Pancreas (tissue), 10 donors: ENCODE results near the gene TTC6. TPM values are rescaled to one million over a fixed set of nuclear protein-coding genes. Genes with fewer than 3 reads are reported as not detected.

Experiments used
- ATAC-seq, 4 donors: fragments of 200-7000 bp; cut with Tn5 transposase; one replicate each; pipeline versions ENCODE4 v1.8.0 to v1.9.1; 2020; ENCODE audit warnings: mild to moderate bottlenecking in 4 of 4, moderate library complexity in 4 of 4
- DNase-seq, 6 donors: peaks; one replicate each; pipeline ENCODE4 v3.0.0-alpha.2; 2020
- FAIRE-seq: peaks from 2 replicates; lab custom pipeline; 2012; peaks lifted over from hg19 to GRCh38; lab: Jason Lieb, UNC
- H3K27ac ChIP-seq, 4 donors: fragments of 200-600 bp; sonication (generic); 1 replicate in 3 of 4; 2 replicates in 1 of 4; pipeline versions ENCODE4 v1.5.0 to v1.8.0; 2020
- H3K27me3 ChIP-seq, 4 donors: fragments of 200-600 bp; one replicate each; pipeline ENCODE4 v1.8.0; 2021
- H3K36me3 ChIP-seq, 3 donors: fragments of 200-600 bp; sonication (generic) in 1 of 3; one replicate each; pipeline versions ENCODE4 v1.5.0 to v1.8.0; 2020 to 2021
- H3K4me1 ChIP-seq, 3 donors: fragments of 200-600 bp; one replicate each; pipeline ENCODE4 v1.8.0; 2021
- H3K4me3 ChIP-seq, 4 donors: fragments of 200-600 bp; sonication (generic) in 2 of 4; one replicate each; pipeline versions ENCODE4 v1.5.0 to v1.8.0; 2020 to 2021
- H3K9me3 ChIP-seq, 4 donors: fragments of 200-600 bp; one replicate each; pipeline ENCODE4 v1.8.0; 2021
- WGBS, 2 donors: extraction: QIAGEN DNeasy Blood & Tissue Kit; methylation state at CpG; one replicate each; pipeline ENCODE4 v1.1.7; 2013; 5-methylcytosine and 5-hydroxymethylcytosine counted together
- intact Hi-C, 3 donors: fragments of 100-400 bp; cut with DNase I; formaldehyde crosslinking; loops; one replicate each; pipeline versions ENCODE4 v1.11.1 to v1.14.2; 2022
- polyA plus RNA-seq, 2 donors: library from polyadenylated mRNA; stranded (reverse); fragments of 200-250 nt; gene quantifications; one replicate each; pipeline ENCODE4 v1.2.3, GENCODE V29; 2013
- total RNA-seq, 6 donors: library from RNA; stranded (reverse); fragmentation: NEBNext Ultra II Directional in 4 of 6; extraction: Animal tissue kit (Norgen Biotek cat#: 25700) in 4 of 6; gene quantifications; one replicate each; pipeline versions ENCODE4 v1.2.1 to v1.2.4, GENCODE V29; 2021 to 2023
- TF ChIP-seq, protein P1 (sequence below), 4 donors: fragments of 200-600 bp; sonication (generic) in 3 of 4; IDR thresholded peaks; one replicate each; pipeline versions ENCODE4 v1.5.0 to v1.8.0; 2021; ENCODE audit warnings: antibody characterized with exemption in 4 of 4
- donor health status: healthy with polysubstance abuse.
- donor health status: DM: no; HTN: no; CAD: no; lungs with moderate emphysema.
- donor health status: DM: no; HTN: no; CAD: no.
- donor health status: control.
- donor health status: control.
- donor health status: Bipolar disorder and iron deficiency.
- donor health status: DM: yes; HTN: yes; CAD: no.
- donor health status: DM: no; HTN: no; CAD: no.
- donor health status: DM: no; HTN: no; CAD: no.
- donor health status: DM: yes; HTN: yes; CAD: no.

The TTC6 gene
- total and polyA plus RNA-seq, 8 donors: under 0.01 to 0.43 (median 0.19) TPM; not detected in 3

DNA sequence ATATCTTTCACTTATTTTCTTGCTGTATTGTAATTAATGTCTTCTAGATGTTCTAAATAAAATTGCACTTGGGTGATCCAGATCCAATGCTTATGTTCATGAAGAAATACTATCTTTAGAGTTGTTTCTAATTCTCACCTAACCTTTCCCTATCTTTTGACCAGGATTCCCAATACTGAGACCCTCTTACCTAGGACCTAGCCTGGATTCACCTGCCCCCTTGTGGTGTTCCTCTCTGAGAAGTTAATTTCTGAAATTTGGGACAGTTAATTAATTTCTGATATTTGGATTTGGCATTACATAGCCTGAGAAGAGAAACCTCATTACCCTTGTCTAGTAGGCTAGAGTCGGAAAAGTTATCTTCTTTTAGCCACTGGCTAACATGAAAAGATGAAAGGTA is 29.9 kb upstream of the TTC6 start:
- Histone ChIP-seq H3K36me3 (no peaks in the 10 kb centered on the region), H3K4me3 (no peak overlapping the region), H3K4me1 (peaks cover 0 to 9% (median 7%) of the 10 kb centered on the region in 3 donors), H3K9me3 (no peaks in the 10 kb centered on the region), H3K27me3 (no peaks in the 10 kb centered on the region), H3K27ac (no peak overlapping the region)
- DNase-seq (no peak), ATAC-seq (no peak), FAIRE-seq (no peak)
- TF ChIP-seq, protein P1, sequence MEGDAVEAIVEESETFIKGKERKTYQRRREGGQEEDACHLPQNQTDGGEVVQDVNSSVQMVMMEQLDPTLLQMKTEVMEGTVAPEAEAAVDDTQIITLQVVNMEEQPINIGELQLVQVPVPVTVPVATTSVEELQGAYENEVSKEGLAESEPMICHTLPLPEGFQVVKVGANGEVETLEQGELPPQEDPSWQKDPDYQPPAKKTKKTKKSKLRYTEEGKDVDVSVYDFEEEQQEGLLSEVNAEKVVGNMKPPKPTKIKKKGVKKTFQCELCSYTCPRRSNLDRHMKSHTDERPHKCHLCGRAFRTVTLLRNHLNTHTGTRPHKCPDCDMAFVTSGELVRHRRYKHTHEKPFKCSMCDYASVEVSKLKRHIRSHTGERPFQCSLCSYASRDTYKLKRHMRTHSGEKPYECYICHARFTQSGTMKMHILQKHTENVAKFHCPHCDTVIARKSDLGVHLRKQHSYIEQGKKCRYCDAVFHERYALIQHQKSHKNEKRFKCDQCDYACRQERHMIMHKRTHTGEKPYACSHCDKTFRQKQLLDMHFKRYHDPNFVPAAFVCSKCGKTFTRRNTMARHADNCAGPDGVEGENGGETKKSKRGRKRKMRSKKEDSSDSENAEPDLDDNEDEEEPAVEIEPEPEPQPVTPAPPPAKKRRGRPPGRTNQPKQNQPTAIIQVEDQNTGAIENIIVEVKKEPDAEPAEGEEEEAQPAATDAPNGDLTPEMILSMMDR (IDR thresholded peaks at IDR 0.05): no peak
- 70 to 87% methylated on average over 1 of the region's 1 CpG for WGBS, 2 donors
- intact Hi-C loops: no loop called here

DNA sequence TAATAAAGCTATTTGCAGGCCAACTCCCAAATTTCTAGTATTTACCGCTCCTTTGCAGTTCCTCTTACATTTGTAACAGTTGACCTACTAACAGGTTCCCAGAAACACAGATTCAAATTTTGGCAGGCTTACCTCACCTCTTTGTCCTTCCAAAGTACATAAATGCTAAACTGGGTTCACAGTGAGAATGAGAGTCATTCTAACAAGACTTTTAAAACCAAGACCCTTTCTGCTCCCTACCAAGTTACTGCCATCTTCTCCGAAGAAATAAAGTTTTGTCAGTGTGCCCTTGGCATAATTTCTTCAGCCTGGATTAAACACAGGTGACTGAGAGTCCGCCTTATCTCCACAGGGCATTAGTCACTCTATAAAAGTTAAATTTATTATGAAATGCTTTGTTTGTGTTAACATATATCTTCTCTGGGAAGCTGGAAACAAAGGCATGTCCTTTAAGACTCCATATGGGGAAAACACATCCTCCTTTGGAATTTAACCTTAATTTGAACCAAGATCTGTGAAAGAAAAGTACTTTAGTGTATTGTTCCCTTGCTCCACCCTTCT is 28.5 kb upstream of the TTC6 start:
- H3K36me3 ChIP-seq: no peaks in the 10 kb centered on the region
- WGBS, 2 donors: 20 to 24% methylated on average over 3 of the region's 3 CpGs
- intact Hi-C loops: no loop called here
- no peaks in the 10 kb centered on the region for H3K9me3 ChIP-seq
- no peak overlapping the region for H3K4me3 ChIP-seq
- ATAC-seq: peak in 3 of 4 donors; percentile 58 to 83 (median 78)
- TF ChIP-seq, protein P1 (IDR thresholded peaks at IDR 0.05): no peak
- no peak for FAIRE-seq
- peaks cover 0 to 9% (median 7%) of the 10 kb centered on the region in 3 donors for H3K4me1 ChIP-seq
- no peak for DNase-seq
- peak overlapping the region in 1 of 4 donors; percentile 20 for H3K27ac ChIP-seq
- H3K27me3 ChIP-seq: no peaks in the 10 kb centered on the region

DNA sequence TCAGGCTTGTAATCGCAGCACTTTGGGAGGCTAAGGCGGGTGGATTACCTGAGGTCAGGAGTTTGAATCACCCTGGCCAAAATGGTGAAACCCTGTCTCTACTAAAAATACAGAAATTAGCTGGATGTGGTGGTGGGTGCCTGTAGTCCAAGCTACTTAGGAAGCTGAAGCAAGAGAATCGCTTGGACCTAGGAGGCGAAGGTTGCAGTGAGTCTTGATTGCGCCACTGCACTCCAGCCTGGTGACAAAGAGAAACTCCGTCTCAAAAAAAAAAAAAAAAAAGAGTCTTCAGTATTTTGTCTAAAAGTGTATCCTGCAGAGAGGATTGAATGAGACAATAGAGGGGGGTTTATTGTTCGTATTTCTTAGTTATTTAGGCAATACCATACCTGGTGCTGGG is 25.7 kb upstream of the TTC6 start:
- Histone ChIP-seq H3K4me1 (peaks cover 0 to 9% (median 7%) of the 10 kb centered on the region in 3 donors), H3K27me3 (peaks cover 0 to 3% (median 0%) of the 10 kb centered on the region in 4 donors), H3K9me3 (no peaks in the 10 kb centered on the region), H3K4me3 (no peak overlapping the region), H3K36me3 (no peaks in the 10 kb centered on the region), H3K27ac (no peak overlapping the region)
- ATAC-seq (no peak), FAIRE-seq (no peak), DNase-seq (no peak)
- TF ChIP-seq, protein P1 (IDR thresholded peaks at IDR 0.05): no peak
- 93 to 94% methylated on average over 7 of the region's 7 CpGs for WGBS, 2 donors
- intact Hi-C loops: no loop called here

DNA sequence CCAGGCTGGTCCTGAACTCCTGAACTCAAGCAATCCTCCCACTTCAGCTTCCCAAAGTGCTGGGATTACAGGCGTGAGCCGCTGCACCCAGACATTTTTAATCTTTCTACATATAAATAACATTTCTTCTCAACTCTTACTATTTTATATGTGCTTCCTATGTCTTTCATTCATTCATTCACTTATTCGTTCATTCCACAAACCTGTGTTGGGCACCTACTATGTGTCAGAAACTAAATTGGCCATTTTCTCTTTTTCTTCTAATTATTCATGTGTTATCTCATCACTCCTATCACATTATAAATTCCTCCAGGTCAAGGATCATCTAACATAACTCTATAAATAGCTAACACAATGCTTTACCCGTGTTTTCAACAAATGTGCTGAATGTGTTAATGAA is 24.0 kb upstream of the TTC6 start:
- WGBS, 2 donors: 86 to 95% methylated on average over 4 of the region's 4 CpGs
- no peak for ATAC-seq
- intact Hi-C loops: no loop called here

DNA sequence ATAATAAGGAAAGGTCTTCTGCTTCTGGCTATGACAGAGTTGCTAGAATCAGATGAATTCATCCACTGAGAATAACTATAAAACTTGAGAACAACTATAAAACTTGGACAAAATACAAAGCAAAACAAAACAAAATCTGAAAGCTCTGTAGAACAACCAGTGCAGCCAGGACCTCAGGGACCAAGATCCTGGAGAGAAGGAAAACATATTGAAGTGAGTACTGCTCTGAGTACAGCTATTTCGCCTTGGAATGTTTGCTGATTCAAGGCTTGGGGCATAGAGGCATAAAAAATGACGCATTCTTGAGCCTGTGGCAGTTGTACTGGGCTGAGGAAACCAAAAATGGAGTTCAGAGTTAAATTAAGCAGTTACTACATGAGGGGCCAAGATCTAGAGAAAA is 22.1 kb upstream of the TTC6 start:
- Histone ChIP-seq H3K9me3 (no peaks in the 10 kb centered on the region), H3K36me3 (no peaks in the 10 kb centered on the region), H3K4me1 (no peaks in the 10 kb centered on the region), H3K4me3 (no peak overlapping the region), H3K27ac (no peak overlapping the region), H3K27me3 (peaks cover 0 to 3% (median 0%) of the 10 kb centered on the region in 4 donors)
- intact Hi-C loops: no loop called here
- TF ChIP-seq, protein P1 (IDR thresholded peaks at IDR 0.05): no peak
- no peak for ATAC-seq
- FAIRE-seq: no peak
- no peak for DNase-seq
- 86 to 89% methylated on average over 2 of the region's 2 CpGs for WGBS, 2 donors

More for the DNA sequence above, 24.0 kb upstream of the TTC6 start:
- peaks cover 0 to 8% (median 5%) of the 10 kb centered on the region in 3 donors for H3K4me1 ChIP-seq
- H3K27ac ChIP-seq: no peak overlapping the region
- H3K27me3 ChIP-seq: peaks cover 0 to 3% (median 0%) of the 10 kb centered on the region in 4 donors
- no peak overlapping the region for H3K4me3 ChIP-seq
- H3K36me3 ChIP-seq: no peaks in the 10 kb centered on the region
- TF ChIP-seq, protein P1 (IDR thresholded peaks at IDR 0.05): no peak
- FAIRE-seq (no peak), DNase-seq (no peak)
- H3K9me3 ChIP-seq: no peaks in the 10 kb centered on the region
